A549 (cell line): ENCODE data around the gene SLC25A13.

ENCODE experiments used
- CBX2 ChIP-seq: fragments of 200-600 bp; sonication (generic); IDR thresholded peaks from 2 replicates; pipeline ENCODE4 v1.6.1; 2016; ENCODE audit warnings: low read depth, mild to moderate bottlenecking, borderline replicate concordance
- EP300 ChIP-seq, 2 experiments: fragments of >200 bp; sonication (Bioruptor Twin); formaldehyde crosslinking; IDR thresholded peaks; 2 replicates in 1 of 2; 3 replicates in 1 of 2; pipeline ENCODE4 v1.6.1; 2016 to 2017
- JUNB ChIP-seq: fragments of >200 bp; sonication (Bioruptor Twin); formaldehyde crosslinking; IDR thresholded peaks from 2 replicates; pipeline ENCODE4 v1.6.1; 2016
- SMC3 ChIP-seq: fragments of >200 bp; sonication (Bioruptor Twin); formaldehyde crosslinking; IDR thresholded peaks from 3 replicates; pipeline ENCODE4 v1.6.1; 2018; ENCODE audit warnings: inconsistent platforms
- ZC3H11A ChIP-seq: fragments of 450-650 bp; IDR thresholded peaks from 2 replicates; pipeline ENCODE4 v1.6.1; 2014; ENCODE audit warnings: antibody characterized with exemption, mild to moderate bottlenecking
- TF ChIP-seq, protein P1 (sequence below): IDR thresholded peaks from 2 replicates; pipeline ENCODE4 v1.6.1; 2012
- TF ChIP-seq, protein P2 (sequence below): fragments of >200 bp; sonication (Bioruptor Twin); formaldehyde crosslinking; IDR thresholded peaks from 3 replicates; pipeline ENCODE4 v1.5.1; 2016
- TF ChIP-seq, protein P3 (sequence below): fragments of >200 bp; sonication (Bioruptor Twin); formaldehyde crosslinking; IDR thresholded peaks from 2 replicates; pipeline ENCODE4 v1.6.1; 2016
- TF ChIP-seq, protein P4 (sequence below): fragments of 450-650 bp; IDR thresholded peaks from 2 replicates; pipeline ENCODE4 v1.6.1; 2014; ENCODE audit warnings: antibody characterized with exemption
- TF ChIP-seq, protein P5 (sequence below): fragments of 200-600 bp; sonication (generic); IDR thresholded peaks from 2 replicates; pipeline ENCODE4 v1.6.1; 2016; ENCODE audit warnings: antibody characterized with exemption, mild to moderate bottlenecking, moderate library complexity

DNA sequence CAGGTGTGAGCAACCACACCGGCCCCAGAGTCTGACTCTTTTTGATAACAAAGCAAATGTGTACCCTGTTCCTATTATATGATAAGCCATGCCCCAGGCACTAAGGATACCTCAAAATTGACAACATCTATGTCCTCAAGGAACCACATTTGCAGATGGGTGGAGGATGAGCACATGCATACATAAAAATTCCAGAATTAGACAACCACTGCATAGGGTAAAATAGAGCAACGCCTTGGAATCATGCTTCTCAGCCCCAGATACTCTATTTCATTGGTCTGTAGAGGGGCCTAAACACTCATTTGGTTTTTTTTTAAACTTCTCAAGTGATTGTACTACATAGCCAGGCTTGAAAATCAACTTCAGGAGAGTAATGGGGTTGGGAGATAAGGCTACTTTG is 78.7 kb downstream of the SLC25A13 start:
- TF ChIP-seq, protein P1, sequence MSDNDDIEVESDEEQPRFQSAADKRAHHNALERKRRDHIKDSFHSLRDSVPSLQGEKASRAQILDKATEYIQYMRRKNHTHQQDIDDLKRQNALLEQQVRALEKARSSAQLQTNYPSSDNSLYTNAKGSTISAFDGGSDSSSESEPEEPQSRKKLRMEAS, result no peak
- TF ChIP-seq EP300 (IDR thresholded peaks at IDR 0.05), result no peak
- TF ChIP-seq, protein P2, sequence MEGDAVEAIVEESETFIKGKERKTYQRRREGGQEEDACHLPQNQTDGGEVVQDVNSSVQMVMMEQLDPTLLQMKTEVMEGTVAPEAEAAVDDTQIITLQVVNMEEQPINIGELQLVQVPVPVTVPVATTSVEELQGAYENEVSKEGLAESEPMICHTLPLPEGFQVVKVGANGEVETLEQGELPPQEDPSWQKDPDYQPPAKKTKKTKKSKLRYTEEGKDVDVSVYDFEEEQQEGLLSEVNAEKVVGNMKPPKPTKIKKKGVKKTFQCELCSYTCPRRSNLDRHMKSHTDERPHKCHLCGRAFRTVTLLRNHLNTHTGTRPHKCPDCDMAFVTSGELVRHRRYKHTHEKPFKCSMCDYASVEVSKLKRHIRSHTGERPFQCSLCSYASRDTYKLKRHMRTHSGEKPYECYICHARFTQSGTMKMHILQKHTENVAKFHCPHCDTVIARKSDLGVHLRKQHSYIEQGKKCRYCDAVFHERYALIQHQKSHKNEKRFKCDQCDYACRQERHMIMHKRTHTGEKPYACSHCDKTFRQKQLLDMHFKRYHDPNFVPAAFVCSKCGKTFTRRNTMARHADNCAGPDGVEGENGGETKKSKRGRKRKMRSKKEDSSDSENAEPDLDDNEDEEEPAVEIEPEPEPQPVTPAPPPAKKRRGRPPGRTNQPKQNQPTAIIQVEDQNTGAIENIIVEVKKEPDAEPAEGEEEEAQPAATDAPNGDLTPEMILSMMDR, result no peak
- TF ChIP-seq, protein P3, sequence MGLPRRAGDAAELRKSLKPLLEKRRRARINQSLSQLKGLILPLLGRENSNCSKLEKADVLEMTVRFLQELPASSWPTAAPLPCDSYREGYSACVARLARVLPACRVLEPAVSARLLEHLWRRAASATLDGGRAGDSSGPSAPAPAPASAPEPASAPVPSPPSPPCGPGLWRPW, result no peak
- TF ChIP-seq ZC3H11A, result no peak
- no peak for TF ChIP-seq CBX2
- no peak for TF ChIP-seq SMC3
- no peak for TF ChIP-seq JUNB
- TF ChIP-seq, protein P4, sequence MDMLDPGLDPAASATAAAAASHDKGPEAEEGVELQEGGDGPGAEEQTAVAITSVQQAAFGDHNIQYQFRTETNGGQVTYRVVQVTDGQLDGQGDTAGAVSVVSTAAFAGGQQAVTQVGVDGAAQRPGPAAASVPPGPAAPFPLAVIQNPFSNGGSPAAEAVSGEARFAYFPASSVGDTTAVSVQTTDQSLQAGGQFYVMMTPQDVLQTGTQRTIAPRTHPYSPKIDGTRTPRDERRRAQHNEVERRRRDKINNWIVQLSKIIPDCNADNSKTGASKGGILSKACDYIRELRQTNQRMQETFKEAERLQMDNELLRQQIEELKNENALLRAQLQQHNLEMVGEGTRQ, result no peak
- TF ChIP-seq, protein P5, sequence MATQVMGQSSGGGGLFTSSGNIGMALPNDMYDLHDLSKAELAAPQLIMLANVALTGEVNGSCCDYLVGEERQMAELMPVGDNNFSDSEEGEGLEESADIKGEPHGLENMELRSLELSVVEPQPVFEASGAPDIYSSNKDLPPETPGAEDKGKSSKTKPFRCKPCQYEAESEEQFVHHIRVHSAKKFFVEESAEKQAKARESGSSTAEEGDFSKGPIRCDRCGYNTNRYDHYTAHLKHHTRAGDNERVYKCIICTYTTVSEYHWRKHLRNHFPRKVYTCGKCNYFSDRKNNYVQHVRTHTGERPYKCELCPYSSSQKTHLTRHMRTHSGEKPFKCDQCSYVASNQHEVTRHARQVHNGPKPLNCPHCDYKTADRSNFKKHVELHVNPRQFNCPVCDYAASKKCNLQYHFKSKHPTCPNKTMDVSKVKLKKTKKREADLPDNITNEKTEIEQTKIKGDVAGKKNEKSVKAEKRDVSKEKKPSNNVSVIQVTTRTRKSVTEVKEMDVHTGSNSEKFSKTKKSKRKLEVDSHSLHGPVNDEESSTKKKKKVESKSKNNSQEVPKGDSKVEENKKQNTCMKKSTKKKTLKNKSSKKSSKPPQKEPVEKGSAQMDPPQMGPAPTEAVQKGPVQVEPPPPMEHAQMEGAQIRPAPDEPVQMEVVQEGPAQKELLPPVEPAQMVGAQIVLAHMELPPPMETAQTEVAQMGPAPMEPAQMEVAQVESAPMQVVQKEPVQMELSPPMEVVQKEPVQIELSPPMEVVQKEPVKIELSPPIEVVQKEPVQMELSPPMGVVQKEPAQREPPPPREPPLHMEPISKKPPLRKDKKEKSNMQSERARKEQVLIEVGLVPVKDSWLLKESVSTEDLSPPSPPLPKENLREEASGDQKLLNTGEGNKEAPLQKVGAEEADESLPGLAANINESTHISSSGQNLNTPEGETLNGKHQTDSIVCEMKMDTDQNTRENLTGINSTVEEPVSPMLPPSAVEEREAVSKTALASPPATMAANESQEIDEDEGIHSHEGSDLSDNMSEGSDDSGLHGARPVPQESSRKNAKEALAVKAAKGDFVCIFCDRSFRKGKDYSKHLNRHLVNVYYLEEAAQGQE, result no peak
